OCI-LY3 (cell line): ENCODE measurements around the gene KTN1.
A peak's percentile ranks its signal among the peaks of the same experiment; 100 is the strongest.

Experiments used
- H2AFZ ChIP-seq: fragments of 200-600, 300-600 bp; shearing (Covaris generic); 2 replicates; pipeline ENCODE4 v1.6.0; 2014; ENCODE audit warnings: antibody characterized with exemption, low read depth, low read length
- H3K27ac ChIP-seq: fragments of 200-600, 300-600 bp; sonication (generic); 2 replicates; pipeline ENCODE4 v1.5.1; 2014; ENCODE audit warnings: mild to moderate bottlenecking, low read length, moderate library complexity, mixed read lengths
- H3K27me3 ChIP-seq: fragments of 200-600, 300-600 bp; sonication (generic); 2 replicates; pipeline ENCODE4 v1.6.1; 2014; ENCODE audit warnings: low read depth, low read length, mixed read lengths
- H3K36me3 ChIP-seq: fragments of 200-600, 300-600 bp; sonication (generic); replicated peaks from 2 replicates; pipeline ENCODE3; 2014; ENCODE audit warnings: low read depth, low read length, mixed read lengths
- H3K4me1 ChIP-seq: fragments of 300-600, 200-600 bp; sonication (generic); 2 replicates; pipeline ENCODE4 v1.6.1; 2014; ENCODE audit warnings: low read length, mixed read lengths
- H3K4me2 ChIP-seq: fragments of 200-600, 300-600 bp; sonication (generic); 2 replicates; pipeline ENCODE4 v1.6.1; 2014; ENCODE audit warnings: low read length, mixed read lengths
- H3K4me3 ChIP-seq: fragments of 300-600, 200-600 bp; sonication (generic); 2 replicates; pipeline ENCODE4 v1.5.1; 2014; ENCODE audit warnings: antibody characterized with exemption, mild to moderate bottlenecking, low read length, moderate library complexity
- H3K79me2 ChIP-seq: fragments of 300-600, 200-600 bp; shearing (Covaris generic); 2 replicates; pipeline ENCODE4 v1.6.1; 2014; ENCODE audit warnings: mild to moderate bottlenecking, low read length, mixed read lengths
- H3K9ac ChIP-seq: fragments of 300-600, 200-600 bp; shearing (Covaris generic); 2 replicates; pipeline ENCODE4 v1.6.0; 2014; ENCODE audit warnings: mild to moderate bottlenecking, low read length, moderate library complexity
- H3K9me3 ChIP-seq: fragments of 200-600, 300-600 bp; shearing (Covaris generic); 2 replicates; pipeline ENCODE4 v1.6.1; 2014; ENCODE audit warnings: low read length, mixed read lengths; ENCODE audit not compliant: insufficient read depth
- H4K20me1 ChIP-seq: fragments of 200-600, 300-600 bp; sonication (generic); 2 replicates; pipeline ENCODE4 v1.6.1; 2016; ENCODE audit warnings: low read length, mixed read lengths; ENCODE audit not compliant: insufficient read depth
- CTCF ChIP-seq: fragments of 200-600, 300-600 bp; sonication (generic); IDR thresholded peaks from 2 replicates; pipeline ENCODE4 v1.5.1; 2014; ENCODE audit warnings: antibody characterized with exemption, low read length, low read depth
- EZH2phosphoT487 ChIP-seq: fragments of 200-600 bp; shearing (Covaris generic); IDR thresholded peaks from 2 replicates; pipeline ENCODE4 v1.6.1; 2018; ENCODE audit warnings: antibody characterized with exemption, mixed run types, low read depth

KTN1 gene

GRCh38 chr14:55730592-55731310 is 150.7 kb downstream of the KTN1 start:
- no peak for TF ChIP-seq CTCF
- TF ChIP-seq EZH2phosphoT487 = no peak
- H3K27me3 ChIP-seq = no peaks in the 10 kb centered on the region
- no peaks in the 10 kb centered on the region for H3K4me1 ChIP-seq
- H3K9ac ChIP-seq = no peak overlapping the region
- no peak overlapping the region for H3K4me2 ChIP-seq
- no peaks in the 10 kb centered on the region for H4K20me1 ChIP-seq
- H3K27ac ChIP-seq = no peak overlapping the region
- no peaks in the 10 kb centered on the region for H3K9me3 ChIP-seq
- no peaks in the 10 kb centered on the region for H3K79me2 ChIP-seq
- no peak overlapping the region for H3K4me3 ChIP-seq
- no peak overlapping the region for H2AFZ ChIP-seq
- no peaks in the 10 kb centered on the region for H3K36me3 ChIP-seq

- no peak overlapping the region for H3K9ac ChIP-seq
- no peaks in the 10 kb centered on the region for H4K20me1 ChIP-seq
- H3K4me3 ChIP-seq = no peak overlapping the region
- no peaks in the 10 kb centered on the region for H3K36me3 ChIP-seq
- H2AFZ ChIP-seq = no peak overlapping the region
- H3K9me3 ChIP-seq = no peaks in the 10 kb centered on the region
- H3K79me2 ChIP-seq = no peaks in the 10 kb centered on the region
- no peaks in the 10 kb centered on the region for H3K27me3 ChIP-seq
- TF ChIP-seq EZH2phosphoT487 = no peak
- TF ChIP-seq CTCF = no peak
- no peak overlapping the region for H3K4me2 ChIP-seq
- H3K4me1 ChIP-seq = no peaks in the 10 kb centered on the region
- H3K27ac ChIP-seq = no peak overlapping the region
Observed at GRCh38 chr14:55731311-55731872, 151.4 kb downstream of the KTN1 start.

GRCh38 chr14:55731881-55732498 is 152.0 kb downstream of the KTN1 start:
- Histone ChIP-seq H3K9me3 (no peaks in the 10 kb centered on the region), H4K20me1 (no peaks in the 10 kb centered on the region), H2AFZ (no peak overlapping the region), H3K4me1 (no peaks in the 10 kb centered on the region), H3K27ac (no peak overlapping the region), H3K9ac (no peak overlapping the region), H3K36me3 (no peaks in the 10 kb centered on the region), H3K4me2 (no peak overlapping the region), H3K4me3 (no peak overlapping the region), H3K27me3 (no peaks in the 10 kb centered on the region), H3K79me2 (no peaks in the 10 kb centered on the region)
- TF ChIP-seq EZH2phosphoT487 (no peak), CTCF (peak; percentile 75)

GRCh38 chr14:55733599-55733998 is 153.6 kb downstream of the KTN1 start:
- no peak overlapping the region for H2AFZ ChIP-seq
- H3K9ac ChIP-seq = no peak overlapping the region
- H4K20me1 ChIP-seq = no peaks in the 10 kb centered on the region
- H3K4me2 ChIP-seq = no peak overlapping the region
- no peaks in the 10 kb centered on the region for H3K79me2 ChIP-seq
- H3K4me1 ChIP-seq = no peaks in the 10 kb centered on the region
- TF ChIP-seq CTCF = no peak
- no peaks in the 10 kb centered on the region for H3K27me3 ChIP-seq
- no peak overlapping the region for H3K4me3 ChIP-seq
- no peaks in the 10 kb centered on the region for H3K9me3 ChIP-seq
- H3K27ac ChIP-seq = no peak overlapping the region
- no peaks in the 10 kb centered on the region for H3K36me3 ChIP-seq
